IMR-90 (cell line): ENCODE data around the gene CDADC1. TPM values are rescaled to one million over a fixed set of nuclear protein-coding genes. Genes with fewer than 3 reads are reported as not detected.

Experiments
- ATAC-seq: fragments of 200-7000 bp; cut with Tn5 transposase; 2 replicates; pipeline ENCODE4 v1.9.1; 2020; ENCODE audit warnings: low read depth, mild to moderate bottlenecking, moderate library complexity
- BruUV-seq: library from RNA; stranded (reverse); fragments of 400-500 nt; replicated peaks from 2 replicates; lab custom pipeline; 2021; lab: Mats Ljungman, UMichigan
- CTCF ChIA-PET: fragments of 300-600 bp; formaldehyde crosslinking; extraction: SDS; loops from one replicate; lab custom pipeline; 2021; ENCODE audit warnings: antibody characterized with exemption; lab: Yijun Ruan, JAX
- POLR2A ChIA-PET: fragments of 300-600 bp; sonication (Branson Sonifier 250); formaldehyde crosslinking; loops from one replicate; lab custom pipeline; 2022; ENCODE audit warnings: antibody characterized with exemption; ENCODE audit not compliant: unreplicated experiment; lab: Charles Lee
- DNase-seq: peaks from one replicate; pipeline ENCODE4 v3.0.0; 2013
- H2AFZ ChIP-seq: replicated peaks from 2 replicates; pipeline ENCODE3; 2013; ENCODE audit warnings: low read length, mild to moderate bottlenecking; ENCODE audit not compliant: poor library complexity
- H2AK5ac ChIP-seq: 2 replicates; pipeline ENCODE4 v1.6.1; 2013; ENCODE audit warnings: low read depth, low read length, inconsistent platforms
- H2AK9ac ChIP-seq: replicated peaks from 2 replicates; pipeline ENCODE3; 2013; ENCODE audit warnings: mild to moderate bottlenecking, low read depth, low read length, moderate library complexity; ENCODE audit not compliant: poor library complexity
- H2BK120ac ChIP-seq: 2 replicates; pipeline ENCODE4 v1.6.1; 2013; ENCODE audit warnings: low read depth, low read length, inconsistent platforms
- H2BK15ac ChIP-seq: 3 replicates; pipeline ENCODE4 v1.6.1; 2013; ENCODE audit warnings: low read depth, low read length, inconsistent platforms
- H2BK20ac ChIP-seq: 2 replicates; pipeline ENCODE4 v1.6.1; 2013; ENCODE audit warnings: low read depth, mild to moderate bottlenecking, inconsistent platforms, low read length, moderate library complexity
- H2BK5ac ChIP-seq: 2 replicates; pipeline ENCODE4 v1.6.1; 2013; ENCODE audit warnings: mild to moderate bottlenecking, low read depth, low read length, inconsistent platforms; ENCODE audit not compliant: poor library complexity, severe bottlenecking
- H3K14ac ChIP-seq: replicated peaks from 2 replicates; pipeline ENCODE4 v1.6.1; 2013; ENCODE audit warnings: low read depth, low read length, inconsistent platforms
- H3K18ac ChIP-seq: 2 replicates; pipeline ENCODE4 v1.6.1; 2013; ENCODE audit warnings: low read depth, low read length, control low read depth
- H3K23ac ChIP-seq: 2 replicates; pipeline ENCODE4 v1.6.1; 2013; ENCODE audit warnings: low read depth, low read length, inconsistent platforms
- H3K27ac ChIP-seq: 2 replicates; pipeline ENCODE4 v1.5.1; 2013; ENCODE audit warnings: mild to moderate bottlenecking, control low read depth, low read length; ENCODE audit not compliant: insufficient read depth
- H3K27me3 ChIP-seq: 2 replicates; pipeline ENCODE4 v1.6.1; 2013; ENCODE audit warnings: low read length; ENCODE audit not compliant: control insufficient read depth, insufficient read depth
- H3K36me3 ChIP-seq: 2 replicates; pipeline ENCODE4 v1.6.1; 2013; ENCODE audit warnings: low read length, mixed read lengths; ENCODE audit not compliant: control insufficient read depth, insufficient read depth
- H3K4ac ChIP-seq: 2 replicates; pipeline ENCODE4 v1.6.1; 2013; ENCODE audit warnings: low read depth, low read length, inconsistent platforms
- H3K4me1 ChIP-seq: 2 replicates; pipeline ENCODE4 v1.6.1; 2013; ENCODE audit warnings: low read length, mixed read lengths; ENCODE audit not compliant: control insufficient read depth, insufficient read depth
- H3K4me2 ChIP-seq: 2 replicates; pipeline ENCODE4 v1.6.1; 2013; ENCODE audit warnings: low read depth, mild to moderate bottlenecking, control low read depth, low read length, moderate library complexity
- H3K4me3 ChIP-seq: 2 replicates; pipeline ENCODE4 v1.5.1; 2013; ENCODE audit warnings: low read depth, mild to moderate bottlenecking, control low read depth, low read length, moderate library complexity; ENCODE audit not compliant: insufficient read depth
- H3K56ac ChIP-seq: 2 replicates; pipeline ENCODE4 v1.6.1; 2013; ENCODE audit warnings: low read length, inconsistent platforms; ENCODE audit not compliant: insufficient read depth; ENCODE audit errors: extremely low read depth
- H3K79me1 ChIP-seq, 2 experiments: 2 replicates each; pipeline ENCODE4 v1.6.1; 2013; ENCODE audit warnings: low read length in 2 of 2, inconsistent platforms in 1 of 2, low read depth in 1 of 2
- H3K9ac ChIP-seq: 2 replicates; pipeline ENCODE4 v1.6.1; 2013; ENCODE audit warnings: low read depth, low read length, control low read depth
- H3K9me1 ChIP-seq: 2 replicates; pipeline ENCODE4 v1.6.1; 2013; ENCODE audit warnings: low read length, inconsistent platforms; ENCODE audit not compliant: insufficient read depth
- H3K9me3 ChIP-seq: 2 replicates; pipeline ENCODE4 v1.6.1; 2013; ENCODE audit warnings: low read length; ENCODE audit not compliant: control insufficient read depth, insufficient read depth
- H4K20me1 ChIP-seq: 2 replicates; pipeline ENCODE4 v1.6.1; 2013; ENCODE audit warnings: low read length, inconsistent platforms; ENCODE audit not compliant: insufficient read depth
- H4K5ac ChIP-seq: 2 replicates; pipeline ENCODE4 v1.6.1; 2013; ENCODE audit warnings: mild to moderate bottlenecking, low read depth, low read length, control low read depth
- H4K8ac ChIP-seq, 2 experiments: 2 replicates each; pipeline ENCODE4 v1.6.1; 2013; ENCODE audit warnings: low read depth in 2 of 2, low read length in 2 of 2, control low read depth in 1 of 2, inconsistent platforms in 1 of 2
- H4K91ac ChIP-seq: 2 replicates; pipeline ENCODE4 v1.6.1; 2013; ENCODE audit warnings: low read depth, low read length, inconsistent platforms; ENCODE audit not compliant: insufficient read depth
- CEBPB ChIP-seq: IDR thresholded peaks from 2 replicates; pipeline ENCODE4 v1.6.1; 2012; ENCODE audit warnings: low read depth, low read length, improper control_type of control experiment
- CHD1 ChIP-seq: IDR thresholded peaks from 2 replicates; pipeline ENCODE4 v1.6.1; 2012; ENCODE audit warnings: low read depth, low read length, improper control_type of control experiment
- FOS ChIP-seq: fragments of 150-350 bp; IDR thresholded peaks from 2 replicates; pipeline ENCODE4 v1.6.1; 2016; ENCODE audit warnings: low read depth, low read length
- POLR2A ChIP-seq: IDR thresholded peaks from 2 replicates; pipeline ENCODE4 v1.6.1; 2012; ENCODE audit warnings: mild to moderate bottlenecking, low read depth, low read length
- RAD21 ChIP-seq: IDR thresholded peaks from 2 replicates; pipeline ENCODE4 v1.6.1; 2012; ENCODE audit warnings: low read length, improper control_type of control experiment
- RCOR1 ChIP-seq: IDR thresholded peaks from 2 replicates; pipeline ENCODE4 v1.6.1; 2012; ENCODE audit warnings: mild to moderate bottlenecking, low read length, improper control_type of control experiment; ENCODE audit not compliant: insufficient replicate concordance
- RFX5 ChIP-seq: IDR thresholded peaks from 2 replicates; pipeline ENCODE4 v1.8.0; 2012; ENCODE audit warnings: low read depth, mild to moderate bottlenecking, low read length, moderate library complexity
- SMC3 ChIP-seq: fragments of 150-350 bp; IDR thresholded peaks from 2 replicates; pipeline ENCODE4 v1.6.1; 2016; ENCODE audit warnings: low read depth, mild to moderate bottlenecking, antibody characterized with exemption, low read length, moderate library complexity
- WGBS, 2 experiments: methylation state at CpG; one replicate each; pipeline versions ENCODE4 v1.1.5 to v1.1.7; 2013; ENCODE audit warnings: missing lambda C conversion rate in 2 of 2; ENCODE audit not compliant: insufficient read length in 1 of 2; ENCODE audit errors: extremely low coverage in 2 of 2; 5-methylcytosine and 5-hydroxymethylcytosine counted together
- dilution Hi-C: fragments of 300-500 bp; cut with HindIII; formaldehyde crosslinking; loops from one replicate; pipeline ENCODE4 v1.14.3; 2018; ENCODE audit warnings: low sequenced_read_pairs; ENCODE audit not compliant: unreplicated experiment
- in situ Hi-C: fragments of 300-500 bp; cut with MboI; formaldehyde crosslinking; loops from 3 replicates; pipeline ENCODE4 v1.14.3; 2019; ENCODE audit warnings: low sequenced_read_pairs, inconsistent platforms, mixed read lengths
- intact Hi-C: fragments of 100-400 bp; cut with micrococcal nuclease; formaldehyde crosslinking; loops from 2 replicates; pipeline ENCODE4 v1.10.0; 2022
- polyA plus RNA-seq, 3 experiments: library from polyadenylated mRNA; depleted of rRNA; stranded (reverse); fragments of >200 nt; gene quantifications; 2 replicates each; pipeline ENCODE4 v1.2.3, GENCODE V29; 2012; ENCODE audit warnings: low replicate concordance in 1 of 3
- total RNA-seq: library from RNA; depleted of rRNA; stranded (reverse); fragments of >200 nt; gene quantifications from 2 replicates; pipeline ENCODE4 v1.2.3, GENCODE V29; 2012
- TF ChIP-seq, protein P1 (sequence below): fragments of 150-350 bp; IDR thresholded peaks from 2 replicates; pipeline ENCODE4 v1.6.1; 2016; ENCODE audit warnings: low read depth, mild to moderate bottlenecking, low read length, moderate library complexity, borderline replicate concordance
- TF ChIP-seq, protein P2 (sequence below): fragments of 150-350 bp; IDR thresholded peaks from 2 replicates; pipeline ENCODE4 v1.6.1; 2017; ENCODE audit warnings: mild to moderate bottlenecking, antibody characterized with exemption, low read length, low read depth
- TF ChIP-seq, protein P3 (sequence below): conservative IDR thresholded peaks from 2 replicates; pipeline ENCODE4 v1.5.1; 2012; ENCODE audit warnings: mild to moderate bottlenecking, low read depth, low read length, improper control_type of control experiment

Gene CDADC1
- total and polyA plus RNA-seq, 2 of the 4 experiments (the other 2 are of a cell fraction) = 0.54 to 2.6 TPM

DNA sequence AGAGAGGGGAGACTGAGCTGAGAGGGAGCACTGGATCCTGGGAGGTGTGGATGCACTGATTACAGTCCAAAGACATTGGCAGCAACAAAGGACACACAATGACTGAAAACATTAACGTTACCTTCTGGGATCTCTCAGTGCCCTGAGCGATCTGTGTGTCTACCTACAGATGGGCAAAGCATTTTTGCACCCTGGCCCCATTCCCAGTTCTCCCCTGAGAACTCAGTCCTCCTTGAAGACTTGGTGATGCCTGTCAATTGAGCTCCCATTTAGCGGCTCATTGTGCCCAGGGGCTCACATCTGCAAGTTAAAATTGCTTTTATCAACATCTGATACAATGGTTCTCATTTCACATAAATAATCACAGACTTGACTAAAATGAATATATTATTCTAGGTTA, 62.5 kb downstream of the CDADC1 start:
- dilution Hi-C loops = no loop called here
- TSS peak; percentile 64 for BruUV-seq
- intact Hi-C loops = loop anchor here (5.0 kb wide), 2 partner anchors 47 to 62 kb away; no protein-coding TSS in a partner anchor

More for the DNA sequence above, 62.5 kb downstream of the CDADC1 start:
- H2AK5ac ChIP-seq = peak overlapping the region; percentile 88
- peak overlapping the region; percentile 15; the same call in 1 of the 2 replicates for H4K5ac ChIP-seq
- no peaks in the 10 kb centered on the region for H4K20me1 ChIP-seq
- H3K4me1 ChIP-seq = peaks cover 30% of the 10 kb centered on the region
- no peak overlapping the region for H3K23ac ChIP-seq
- H3K9me3 ChIP-seq = no peaks in the 10 kb centered on the region
- no peak overlapping the region for H2AK9ac ChIP-seq
- peak overlapping the region; percentile 72 for H4K91ac ChIP-seq
- H2BK15ac ChIP-seq = peak overlapping the region; percentile 78; the same call in 2 of the 3 replicates
- peaks cover 3% of the 10 kb centered on the region; the same call in 1 of the 2 replicates for H3K36me3 ChIP-seq
- peak overlapping the region; percentile 59 for H2BK5ac ChIP-seq
- H2BK120ac ChIP-seq = peak overlapping the region; percentile 57
- no peak overlapping the region for H3K27ac ChIP-seq
- ChIA-PET POLR2A (no interaction called here), CTCF (interaction anchor here (0.6 kb wide), 1 partner anchor 182 kb away, joined by 5 read pairs; no protein-coding TSS in a partner anchor)
- H3K9ac ChIP-seq = no peak overlapping the region
- peak overlapping the region; percentile 49 for H3K4ac ChIP-seq
- peak overlapping the region in 1 of 2 experiments; percentile 43; a peak in 2 of 4 replicates for H4K8ac ChIP-seq
- H3K27me3 ChIP-seq = no peaks in the 10 kb centered on the region
- in situ Hi-C loops = no loop called here
- H3K79me1 ChIP-seq = peaks cover 3 to 20% of the 10 kb centered on the region in 2 experiments; a peak in 2 of 4 replicates
- no peak overlapping the region for H3K4me2 ChIP-seq
- peak overlapping the region; percentile 60 for H2AFZ ChIP-seq
- peaks cover 33% of the 10 kb centered on the region for H3K9me1 ChIP-seq
- DNase-seq (no peak), ATAC-seq (no peak)
- peak overlapping the region; percentile 22; the same call in 1 of the 2 replicates for H3K14ac ChIP-seq
- TF ChIP-seq SMC3 = no peak
- TF ChIP-seq RCOR1 = no peak
- TF ChIP-seq RFX5 = no peak
- TF ChIP-seq FOS = no peak
- TF ChIP-seq RAD21 = no peak
- TF ChIP-seq CEBPB = no peak
- TF ChIP-seq, protein P1, sequence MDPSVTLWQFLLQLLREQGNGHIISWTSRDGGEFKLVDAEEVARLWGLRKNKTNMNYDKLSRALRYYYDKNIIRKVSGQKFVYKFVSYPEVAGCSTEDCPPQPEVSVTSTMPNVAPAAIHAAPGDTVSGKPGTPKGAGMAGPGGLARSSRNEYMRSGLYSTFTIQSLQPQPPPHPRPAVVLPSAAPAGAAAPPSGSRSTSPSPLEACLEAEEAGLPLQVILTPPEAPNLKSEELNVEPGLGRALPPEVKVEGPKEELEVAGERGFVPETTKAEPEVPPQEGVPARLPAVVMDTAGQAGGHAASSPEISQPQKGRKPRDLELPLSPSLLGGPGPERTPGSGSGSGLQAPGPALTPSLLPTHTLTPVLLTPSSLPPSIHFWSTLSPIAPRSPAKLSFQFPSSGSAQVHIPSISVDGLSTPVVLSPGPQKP = no peak
- no peak for TF ChIP-seq CHD1
- TF ChIP-seq, protein P2, sequence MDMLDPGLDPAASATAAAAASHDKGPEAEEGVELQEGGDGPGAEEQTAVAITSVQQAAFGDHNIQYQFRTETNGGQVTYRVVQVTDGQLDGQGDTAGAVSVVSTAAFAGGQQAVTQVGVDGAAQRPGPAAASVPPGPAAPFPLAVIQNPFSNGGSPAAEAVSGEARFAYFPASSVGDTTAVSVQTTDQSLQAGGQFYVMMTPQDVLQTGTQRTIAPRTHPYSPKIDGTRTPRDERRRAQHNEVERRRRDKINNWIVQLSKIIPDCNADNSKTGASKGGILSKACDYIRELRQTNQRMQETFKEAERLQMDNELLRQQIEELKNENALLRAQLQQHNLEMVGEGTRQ = no peak
- no peak for TF ChIP-seq POLR2A
- TF ChIP-seq, protein P3, sequence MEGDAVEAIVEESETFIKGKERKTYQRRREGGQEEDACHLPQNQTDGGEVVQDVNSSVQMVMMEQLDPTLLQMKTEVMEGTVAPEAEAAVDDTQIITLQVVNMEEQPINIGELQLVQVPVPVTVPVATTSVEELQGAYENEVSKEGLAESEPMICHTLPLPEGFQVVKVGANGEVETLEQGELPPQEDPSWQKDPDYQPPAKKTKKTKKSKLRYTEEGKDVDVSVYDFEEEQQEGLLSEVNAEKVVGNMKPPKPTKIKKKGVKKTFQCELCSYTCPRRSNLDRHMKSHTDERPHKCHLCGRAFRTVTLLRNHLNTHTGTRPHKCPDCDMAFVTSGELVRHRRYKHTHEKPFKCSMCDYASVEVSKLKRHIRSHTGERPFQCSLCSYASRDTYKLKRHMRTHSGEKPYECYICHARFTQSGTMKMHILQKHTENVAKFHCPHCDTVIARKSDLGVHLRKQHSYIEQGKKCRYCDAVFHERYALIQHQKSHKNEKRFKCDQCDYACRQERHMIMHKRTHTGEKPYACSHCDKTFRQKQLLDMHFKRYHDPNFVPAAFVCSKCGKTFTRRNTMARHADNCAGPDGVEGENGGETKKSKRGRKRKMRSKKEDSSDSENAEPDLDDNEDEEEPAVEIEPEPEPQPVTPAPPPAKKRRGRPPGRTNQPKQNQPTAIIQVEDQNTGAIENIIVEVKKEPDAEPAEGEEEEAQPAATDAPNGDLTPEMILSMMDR = no peak
- H3K4me3 ChIP-seq = no peak overlapping the region
- H3K56ac ChIP-seq = no peak overlapping the region
- WGBS, 2 experiments = 91% methylated on average over 2 of the region's 3 CpGs; no CpG with 5 or more reads in 1 of the 2 experiments
- H3K18ac ChIP-seq = no peak overlapping the region
- H2BK20ac ChIP-seq = peak overlapping the region; percentile 59
